Glutamatergic neuron (in vitro differentiated cells): ENCODE data around the gene CYP27B1. TPM values are rescaled to one million over a fixed set of nuclear protein-coding genes. Genes with fewer than 3 reads are reported as not detected.

Experiments used
- DNase-seq: peaks from one replicate; pipeline ENCODE4 v3.0.0; 2022
- H3K27ac Mint-ChIP-seq: one replicate; pipeline ENCODE4 v1.8.0; 2020; ENCODE audit warnings: mild to moderate bottlenecking, mixed read lengths, inconsistent platforms; ENCODE audit not compliant: unreplicated experiment
- H3K27me3 Mint-ChIP-seq: one replicate; pipeline ENCODE4 v1.8.0; 2020; ENCODE audit warnings: mild to moderate bottlenecking, moderate library complexity, mixed read lengths, inconsistent platforms; ENCODE audit not compliant: unreplicated experiment
- H3K36me3 Mint-ChIP-seq: one replicate; pipeline ENCODE4 v1.8.0; 2020; ENCODE audit warnings: mild to moderate bottlenecking, mixed read lengths, inconsistent platforms; ENCODE audit not compliant: unreplicated experiment
- H3K4me1 Mint-ChIP-seq: one replicate; pipeline ENCODE4 v1.8.0; 2020; ENCODE audit warnings: mild to moderate bottlenecking, low read depth, mixed read lengths, inconsistent platforms; ENCODE audit not compliant: unreplicated experiment
- H3K4me3 Mint-ChIP-seq: one replicate; pipeline ENCODE4 v1.8.0; 2020; ENCODE audit warnings: mild to moderate bottlenecking, mixed read lengths, inconsistent platforms; ENCODE audit not compliant: unreplicated experiment
- H3K9me3 Mint-ChIP-seq: one replicate; pipeline ENCODE4 v1.8.0; 2020; ENCODE audit warnings: mild to moderate bottlenecking, moderate library complexity, mixed read lengths, inconsistent platforms; ENCODE audit not compliant: unreplicated experiment
- total RNA-seq: library from RNA; stranded (reverse); fragmentation: NEBNext Ultra II Directional; extraction: Animal tissue kit (Norgen Biotek cat#: 25700); gene quantifications from one replicate; pipeline ENCODE4 v1.2.1, GENCODE V29; 2021; ENCODE audit not compliant: unreplicated experiment
- TF ChIP-seq, protein P1 (sequence below): fragments of 200-600 bp; sonication (generic); IDR thresholded peaks from one replicate; pipeline ENCODE4 v1.5.0; 2021; ENCODE audit not compliant: partially characterized antibody, unreplicated experiment

Gene CYP27B1
- total RNA-seq, 1 donor from 2014 or later: 1.7 TPM

DNA sequence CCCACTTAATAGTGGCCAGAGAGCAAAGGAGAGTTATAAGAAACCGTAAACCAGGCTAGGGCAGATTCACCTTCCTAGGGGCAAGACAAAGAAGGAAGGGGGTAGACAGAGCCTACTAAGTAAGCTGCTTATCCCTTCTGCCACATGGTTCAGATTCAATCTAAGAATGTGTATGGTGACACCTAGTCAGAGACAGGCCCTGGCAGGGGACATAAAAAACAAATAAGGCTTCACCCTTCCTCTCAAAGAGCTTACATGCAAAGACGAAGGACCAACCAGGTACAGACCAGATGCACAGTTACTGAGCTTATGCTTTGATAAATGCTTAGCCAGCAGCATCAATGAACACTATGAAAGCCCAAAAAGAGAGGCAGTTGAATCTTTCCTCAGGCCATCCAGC, 4.4 kb downstream of the CYP27B1 start:
- no peak for DNase-seq
- peaks cover 5% of the 10 kb centered on the region for H3K4me1 Mint-ChIP-seq
- TF ChIP-seq, protein P1, sequence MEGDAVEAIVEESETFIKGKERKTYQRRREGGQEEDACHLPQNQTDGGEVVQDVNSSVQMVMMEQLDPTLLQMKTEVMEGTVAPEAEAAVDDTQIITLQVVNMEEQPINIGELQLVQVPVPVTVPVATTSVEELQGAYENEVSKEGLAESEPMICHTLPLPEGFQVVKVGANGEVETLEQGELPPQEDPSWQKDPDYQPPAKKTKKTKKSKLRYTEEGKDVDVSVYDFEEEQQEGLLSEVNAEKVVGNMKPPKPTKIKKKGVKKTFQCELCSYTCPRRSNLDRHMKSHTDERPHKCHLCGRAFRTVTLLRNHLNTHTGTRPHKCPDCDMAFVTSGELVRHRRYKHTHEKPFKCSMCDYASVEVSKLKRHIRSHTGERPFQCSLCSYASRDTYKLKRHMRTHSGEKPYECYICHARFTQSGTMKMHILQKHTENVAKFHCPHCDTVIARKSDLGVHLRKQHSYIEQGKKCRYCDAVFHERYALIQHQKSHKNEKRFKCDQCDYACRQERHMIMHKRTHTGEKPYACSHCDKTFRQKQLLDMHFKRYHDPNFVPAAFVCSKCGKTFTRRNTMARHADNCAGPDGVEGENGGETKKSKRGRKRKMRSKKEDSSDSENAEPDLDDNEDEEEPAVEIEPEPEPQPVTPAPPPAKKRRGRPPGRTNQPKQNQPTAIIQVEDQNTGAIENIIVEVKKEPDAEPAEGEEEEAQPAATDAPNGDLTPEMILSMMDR: no peak
- H3K4me3 Mint-ChIP-seq: no peak overlapping the region
- H3K27me3 Mint-ChIP-seq: peaks cover 20% of the 10 kb centered on the region
- no peak overlapping the region for H3K27ac Mint-ChIP-seq
- H3K36me3 Mint-ChIP-seq: peaks cover 6% of the 10 kb centered on the region
- peaks cover 4% of the 10 kb centered on the region for H3K9me3 Mint-ChIP-seq

DNA sequence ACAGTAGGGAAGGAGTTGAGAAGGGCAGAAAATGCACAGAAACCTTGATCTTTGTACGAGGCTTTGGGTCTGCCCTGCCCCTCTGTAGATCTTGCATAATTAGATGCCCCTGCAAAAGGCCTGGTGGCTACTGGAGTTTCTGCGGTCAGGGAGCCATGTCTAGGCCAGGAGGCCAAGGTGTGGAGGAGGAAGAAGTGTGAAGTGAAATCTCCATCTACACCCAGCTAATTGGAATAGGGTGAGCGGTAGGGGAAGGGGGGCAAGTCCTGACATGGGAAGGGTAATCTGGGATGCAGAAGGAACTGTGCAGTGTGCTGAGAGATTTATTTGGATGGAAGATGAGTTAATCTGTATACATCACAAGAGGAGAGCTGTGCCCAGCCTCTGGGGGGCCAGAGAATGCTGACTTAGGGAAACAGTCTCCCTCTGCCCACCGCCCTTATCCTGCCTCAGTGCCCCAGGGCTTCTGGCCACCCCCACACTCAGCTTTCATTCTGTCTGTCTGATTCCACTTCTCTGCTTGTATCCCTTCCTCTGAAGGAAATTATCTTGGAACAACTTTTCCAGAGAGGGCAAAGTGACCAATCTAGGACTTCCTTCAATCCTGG, 5.4 kb downstream of the CYP27B1 start:
- TF ChIP-seq, protein P1: no peak
- Mint-ChIP-seq H3K36me3 (peaks cover 6% of the 10 kb centered on the region), H3K9me3 (peaks cover 4% of the 10 kb centered on the region), H3K27me3 (peaks cover 20% of the 10 kb centered on the region), H3K4me1 (peaks cover 6% of the 10 kb centered on the region), H3K27ac (no peak overlapping the region), H3K4me3 (no peak overlapping the region)
- no peak for DNase-seq

DNA sequence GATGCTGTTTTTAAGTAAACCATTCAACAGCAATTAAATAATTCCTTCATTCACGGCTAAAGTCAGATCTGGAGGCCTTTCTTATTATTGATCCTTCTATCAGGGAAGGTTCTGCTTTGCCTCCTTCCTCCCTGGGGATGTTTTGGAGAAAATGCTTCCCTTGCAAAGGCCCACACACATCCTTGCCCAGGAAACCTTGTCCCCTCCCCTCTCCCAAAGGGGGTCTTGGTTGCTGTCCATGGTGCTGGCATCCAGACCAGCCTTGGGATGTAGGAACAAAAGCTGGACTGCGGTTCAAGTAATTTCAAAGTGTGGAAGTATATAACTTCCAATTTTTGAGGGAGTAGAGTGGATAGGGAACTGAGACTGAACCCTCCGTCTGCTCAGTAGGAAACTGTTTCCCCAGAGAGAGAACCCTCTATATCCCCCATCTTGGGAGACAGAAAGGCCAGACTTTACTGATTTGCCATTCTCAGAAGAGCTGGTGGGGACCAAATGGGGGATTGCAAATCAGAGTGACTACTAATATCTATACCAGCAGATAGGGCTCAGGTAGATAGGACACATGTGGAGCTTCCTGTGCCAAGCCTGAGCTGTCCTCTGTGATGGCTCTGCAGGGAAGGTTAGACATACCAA, 6.4 kb downstream of the CYP27B1 start:
- H3K27me3 Mint-ChIP-seq: peaks cover 19% of the 10 kb centered on the region
- H3K27ac Mint-ChIP-seq: no peak overlapping the region
- no peak for DNase-seq
- no peak overlapping the region for H3K4me3 Mint-ChIP-seq
- H3K9me3 Mint-ChIP-seq: peaks cover 8% of the 10 kb centered on the region
- TF ChIP-seq, protein P1: no peak
- H3K4me1 Mint-ChIP-seq: peaks cover 10% of the 10 kb centered on the region
- peaks cover 11% of the 10 kb centered on the region for H3K36me3 Mint-ChIP-seq

DNA sequence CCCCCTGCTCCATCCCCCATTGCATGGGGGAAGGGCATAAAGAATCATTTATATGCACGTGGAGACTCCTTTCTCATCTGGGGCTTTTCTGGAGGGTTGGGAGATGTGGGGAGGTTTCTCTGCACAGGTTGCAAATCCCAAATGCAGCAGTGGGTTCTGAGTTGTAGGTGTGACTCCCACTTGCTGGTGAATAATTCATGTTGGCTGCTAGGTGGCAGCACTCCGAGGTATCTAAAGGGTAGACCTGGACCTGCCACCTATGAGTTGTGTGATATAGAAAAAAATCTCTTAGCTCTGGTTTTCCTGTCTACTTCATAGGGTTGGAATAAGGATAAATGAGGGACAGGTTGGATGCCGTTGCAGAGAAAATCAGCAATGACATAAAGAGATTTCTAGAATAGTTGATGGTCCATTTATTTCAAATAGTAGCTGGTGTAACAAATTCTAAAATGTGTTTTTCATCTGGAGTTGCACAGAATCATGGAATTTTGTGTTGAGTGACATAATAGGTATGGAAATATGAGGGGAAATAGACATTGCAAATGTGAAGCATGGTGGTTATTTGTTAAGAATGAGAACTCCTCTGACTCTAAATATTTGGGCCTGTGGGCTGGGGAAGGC, 7.4 kb downstream of the CYP27B1 start:
- DNase-seq: no peak
- H3K27me3 Mint-ChIP-seq: peaks cover 22% of the 10 kb centered on the region
- H3K36me3 Mint-ChIP-seq: peaks cover 11% of the 10 kb centered on the region
- peak overlapping the region; percentile 23 for H3K27ac Mint-ChIP-seq
- TF ChIP-seq, protein P1: no peak
- H3K4me3 Mint-ChIP-seq: no peak overlapping the region
- peaks cover 10% of the 10 kb centered on the region for H3K4me1 Mint-ChIP-seq
- peaks cover 9% of the 10 kb centered on the region for H3K9me3 Mint-ChIP-seq
